ENCODE data around the gene PRKCG.

Gene PRKCG

DNA sequence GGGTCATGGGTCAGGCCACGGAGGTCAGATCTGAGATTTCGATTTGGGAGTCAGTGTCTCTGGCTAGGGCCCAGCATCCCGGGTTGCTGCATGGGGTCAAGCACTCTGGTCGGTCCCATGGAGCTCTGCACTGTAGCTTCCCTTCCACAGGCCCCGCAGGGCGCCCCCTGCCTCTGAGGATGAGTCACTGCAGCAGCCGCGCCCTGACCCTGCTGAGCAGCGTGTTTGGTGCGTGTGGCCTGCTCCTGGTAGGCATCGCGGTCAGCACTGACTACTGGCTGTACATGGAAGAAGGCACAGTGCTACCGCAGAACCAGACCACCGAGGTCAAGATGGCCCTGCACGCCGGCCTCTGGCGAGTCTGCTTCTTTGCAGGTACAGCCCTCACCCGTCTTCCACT is 30.7 kb downstream of the PRKCG start:
- no peak for DNase-seq (ENCODE audit: low read depth in 2 of 2)
- TF ChIP-seq CTCF (IDR thresholded peaks at IDR 0.05; ENCODE audit: low read depth, low read length): peak; percentile 32
- no peak overlapping the region for H3K4me3 ChIP-seq (replicated peaks in 1 of 2; ENCODE audit: low read depth in 2 of 2, low read length in 2 of 2)

DNA sequence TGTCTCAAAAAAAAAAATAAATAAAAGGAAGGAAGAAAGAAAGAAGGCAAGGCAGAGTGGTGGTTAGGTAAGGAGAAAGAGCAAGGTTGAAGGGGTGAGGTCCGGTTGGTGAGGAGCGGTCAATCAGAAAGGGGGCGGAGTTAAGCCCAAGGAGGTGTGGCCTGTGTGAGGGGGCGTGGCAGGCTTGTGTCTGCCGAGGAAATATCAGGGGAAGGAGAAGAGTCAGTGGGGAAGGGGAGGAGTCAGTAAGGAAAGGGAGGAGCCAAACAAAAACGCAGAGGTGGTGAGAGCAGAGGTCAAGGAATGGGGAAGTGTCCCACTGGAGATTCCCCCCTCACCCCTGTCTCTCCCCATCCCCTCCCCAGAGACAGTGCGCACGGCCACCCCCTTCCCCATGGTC is 33.0 kb downstream of the PRKCG start:
- no peak for DNase-seq (ENCODE audit: low read depth in 2 of 2)
- TF ChIP-seq CTCF (IDR thresholded peaks at IDR 0.05; ENCODE audit: low read depth, low read length): no peak
- H3K4me3 ChIP-seq (replicated peaks in 1 of 2; ENCODE audit: low read depth in 2 of 2, low read length in 2 of 2): no peak overlapping the region

DNA sequence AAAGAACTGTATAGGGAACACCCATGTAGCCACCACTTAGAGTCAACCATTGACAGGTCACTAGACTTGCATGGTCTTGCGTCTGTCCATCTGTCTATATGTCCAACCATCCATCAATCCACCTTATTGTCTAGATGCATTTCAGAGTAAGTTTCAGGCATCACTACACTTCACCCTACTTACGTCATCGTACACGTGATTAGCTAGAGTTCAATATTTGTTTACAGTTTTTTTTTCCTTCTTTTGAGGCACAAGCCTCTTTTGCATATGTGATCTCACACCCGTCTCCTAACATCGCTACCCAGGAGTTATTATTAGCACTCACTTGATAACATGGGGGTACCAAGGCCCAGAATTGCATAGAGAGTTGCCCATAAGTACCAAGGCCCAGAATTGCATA is 34.0 kb downstream of the PRKCG start:
- no peak for TF ChIP-seq CTCF (IDR thresholded peaks at IDR 0.05; ENCODE audit: low read depth, low read length)
- no peak for DNase-seq (ENCODE audit: low read depth in 2 of 2)

GRCh38 chr19:53917356-53917755 is 35.4 kb downstream of the PRKCG start:
- H3K4me3 ChIP-seq (replicated peaks in 1 of 2; ENCODE audit: low read depth in 2 of 2, low read length in 2 of 2): no peak overlapping the region
- no peak for DNase-seq (ENCODE audit: low read depth in 2 of 2)
- TF ChIP-seq CTCF (IDR thresholded peaks at IDR 0.05; ENCODE audit: low read depth, low read length): no peak

More for the DNA sequence above, 34.0 kb downstream of the PRKCG start:
- no peak overlapping the region for H3K4me3 ChIP-seq (replicated peaks in 1 of 2; ENCODE audit: low read depth in 2 of 2, low read length in 2 of 2)

GRCh38 chr19:53927739-53928138 is 45.7 kb downstream of the PRKCG start:
- TF ChIP-seq CTCF (IDR thresholded peaks at IDR 0.05; ENCODE audit: low read depth, low read length): no peak
- no peak overlapping the region for H3K4me3 ChIP-seq (replicated peaks in 1 of 2; ENCODE audit: low read depth in 2 of 2, low read length in 2 of 2)
- DNase-seq (ENCODE audit: low read depth in 2 of 2): peak; percentile 72 to 76

DNA sequence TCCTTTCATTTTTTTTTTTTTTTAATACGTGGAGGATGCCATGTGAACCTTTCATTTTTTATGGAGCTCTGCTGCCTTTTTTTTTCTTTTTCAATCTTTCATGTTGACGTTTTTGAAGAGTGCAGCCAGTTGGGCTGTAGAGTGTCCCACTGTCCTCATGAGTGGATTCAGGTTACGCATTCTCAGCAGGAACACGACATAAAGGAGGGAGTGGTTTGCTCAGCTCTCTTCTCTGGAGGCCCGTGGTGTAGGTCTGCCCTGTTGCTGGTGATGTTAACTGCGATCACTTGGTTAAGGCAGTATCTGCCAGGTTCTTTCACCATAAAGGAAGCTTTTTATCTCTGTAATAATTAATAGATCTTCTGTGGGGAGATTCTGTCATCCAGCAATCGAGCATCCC is 54.0 kb downstream of the PRKCG start:
- TF ChIP-seq CTCF (IDR thresholded peaks at IDR 0.05; ENCODE audit: low read depth, low read length): no peak
- DNase-seq (ENCODE audit: low read depth in 2 of 2): no peak
- H3K4me3 ChIP-seq (replicated peaks in 1 of 2; ENCODE audit: low read depth in 2 of 2, low read length in 2 of 2): no peak overlapping the region

GRCh38 chr19:53942001-53942786 is 60.2 kb downstream of the PRKCG start:
- TF ChIP-seq CTCF (IDR thresholded peaks at IDR 0.05; ENCODE audit: low read depth, low read length): no peak
- no peak overlapping the region for H3K4me3 ChIP-seq (replicated peaks in 1 of 2; ENCODE audit: low read depth in 2 of 2, low read length in 2 of 2)
- peak in 1 of 2 donors; percentile 39 for DNase-seq (ENCODE audit: low read depth in 2 of 2)
